Limb (tissue), 2 donors: Measurements from ENCODE around the gene CWC27.

Experiments
- DNase-seq, 2 donors: peaks; one replicate each; pipeline ENCODE4 v3.0.0-alpha.2; 2016; ENCODE audit errors: extremely low spot score in 2 of 2

The CWC27 gene

GRCh38 chr5:64977779-64978178 lies 209.0 kb downstream of the CWC27 start:
- DNase-seq, result no peak

GRCh38 chr5:64978546-64978945 lies 209.8 kb downstream of the CWC27 start:
- DNase-seq, result no peak

- no peak for DNase-seq
Observed at GRCh38 chr5:64979531-64979930, 210.8 kb downstream of the CWC27 start.

GRCh38 chr5:64980176-64980575 lies 211.4 kb downstream of the CWC27 start:
- DNase-seq, result no peak

- DNase-seq, result no peak
Observed at GRCh38 chr5:64987768-64988167, 219.0 kb downstream of the CWC27 start.

- no peak for DNase-seq
Observed at GRCh38 chr5:65009207-65009606, 240.5 kb downstream of the CWC27 start.

- no peak for DNase-seq
Observed at GRCh38 chr5:65010841-65011240, 242.1 kb downstream of the CWC27 start.

GRCh38 chr5:65012301-65012892 lies 243.7 kb downstream of the CWC27 start:
- no peak for DNase-seq

- no peak for DNase-seq
Observed at GRCh38 chr5:65013166-65013565, 244.4 kb downstream of the CWC27 start.

- DNase-seq, result no peak
Observed at GRCh38 chr5:65014769-65015168, 246.0 kb downstream of the CWC27 start.

GRCh38 chr5:65015767-65016166 lies 247.0 kb downstream of the CWC27 start:
- DNase-seq, result no peak

GRCh38 chr5:65017636-65018035 lies 248.9 kb downstream of the CWC27 start:
- DNase-seq, result no peak

GRCh38 chr5:65018763-65019162 lies 250.0 kb downstream of the CWC27 start:
- no peak for DNase-seq

- no peak for DNase-seq
Observed at GRCh38 chr5:65020492-65020891, 251.8 kb downstream of the CWC27 start.

- DNase-seq, result no peak
Observed at GRCh38 chr5:65021527-65022226, 252.9 kb downstream of the CWC27 start.

- no peak for DNase-seq
Observed at GRCh38 chr5:65022932-65023331, 254.2 kb downstream of the CWC27 start.

GRCh38 chr5:65024681-65025080 lies 256.0 kb downstream of the CWC27 start:
- DNase-seq, result no peak

- peak in 1 of 2 donors; percentile 42 for DNase-seq
Observed at GRCh38 chr5:65026816-65027548, 258.3 kb downstream of the CWC27 start.

- no peak for DNase-seq
Observed at GRCh38 chr5:65029178-65029577, 260.4 kb downstream of the CWC27 start.

GRCh38 chr5:65030056-65030455 lies 261.3 kb downstream of the CWC27 start:
- no peak for DNase-seq

- DNase-seq, result no peak
Observed at GRCh38 chr5:65032250-65032649, 263.5 kb downstream of the CWC27 start.

GRCh38 chr5:65034029-65034812 lies 265.5 kb downstream of the CWC27 start:
- peak in 1 of 2 donors; percentile 36 for DNase-seq
